K562 (cell line): Measurements from ENCODE around the gene RNU6-8. TPM values are rescaled to one million over a fixed set of nuclear protein-coding genes. Genes with fewer than 3 reads are reported as not detected.
A peak's percentile ranks its signal among the peaks of the same experiment; 100 is the strongest.

Experiments
- BHLHE40 ChIP-seq: IDR thresholded peaks from 2 replicates; pipeline ENCODE4 v1.6.1; 2011; ENCODE audit warnings: low read length, improper control_type of control experiment
- BRF1 ChIP-seq: IDR thresholded peaks from 3 replicates; pipeline ENCODE4 v1.6.1; 2011; ENCODE audit warnings: borderline replicate concordance, mild to moderate bottlenecking; ENCODE audit not compliant: insufficient read length; ENCODE audit errors: extremely low read depth
- GABPB2 ChIP-seq: fragments of 250-450 bp; sonication (Bioruptor Pico); conservative IDR thresholded peaks from 2 replicates; pipeline ENCODE4 v1.5.1; 2021; ENCODE audit warnings: mild to moderate bottlenecking
- HDAC1 ChIP-seq, 2 experiments: fragments of 450-650 bp; IDR thresholded peaks; 2 replicates each; pipeline ENCODE4 v1.6.1; 2016 to 2017; ENCODE audit warnings: inconsistent platforms in 1 of 2, mild to moderate bottlenecking in 1 of 2, moderate library complexity in 1 of 2
- L3MBTL2 ChIP-seq: fragments of 450-650 bp; IDR thresholded peaks from 2 replicates; pipeline ENCODE4 v1.6.1; 2016; ENCODE audit warnings: mild to moderate bottlenecking, moderate library complexity
- NEUROD1 ChIP-seq: fragments of 150-350 bp; IDR thresholded peaks from 2 replicates; pipeline ENCODE4 v1.6.1; 2014; ENCODE audit warnings: borderline replicate concordance, low read length, low read depth; ENCODE audit not compliant: partially characterized antibody
- NONO ChIP-seq, 2 experiments: fragments of 200-400 bp in 1 of 2; fragments of 450-650 bp in 1 of 2; formaldehyde crosslinking in 1 of 2; IDR thresholded peaks; 2 replicates each; pipeline ENCODE4 v1.6.1; 2017; ENCODE audit warnings: low read depth in 2 of 2, mild to moderate bottlenecking in 2 of 2, moderate library complexity in 2 of 2, low read length in 1 of 2
- POLR2G ChIP-seq: fragments of 200-400 bp; formaldehyde crosslinking; IDR thresholded peaks from 2 replicates; pipeline ENCODE4 v1.6.1; 2017; ENCODE audit warnings: low read depth, mild to moderate bottlenecking, antibody characterized with exemption, low read length, moderate library complexity
- TARDBP ChIP-seq: fragments of 450-650 bp; IDR thresholded peaks from 2 replicates; pipeline ENCODE4 v1.6.1; 2016
- ZKSCAN3 ChIP-seq: fragments of 250-450 bp; sonication (Bioruptor Pico); IDR thresholded peaks from 2 replicates; pipeline ENCODE4 v1.4.0; 2020
- ZNF224 ChIP-seq: sonication (generic); formaldehyde crosslinking; IDR thresholded peaks from 2 replicates; pipeline ENCODE4 v1.8.0; 2022; ENCODE audit warnings: mild to moderate bottlenecking, missing genetic modification reagents
- ZNF347 ChIP-seq: fragments of 450-650 bp; formaldehyde crosslinking; IDR thresholded peaks from 2 replicates; pipeline ENCODE4 v1.4.0; 2020; ENCODE audit warnings: low read depth, mild to moderate bottlenecking, moderate library complexity
- polyA plus RNA-seq, 8 experiments: library from polyadenylated mRNA; depleted of rRNA in 4 of 8; stranded (reverse) in 5 of 8; unstranded in 3 of 8; fragments of >200 nt; fragmentation: Nextera tagmentation in 2 of 8; fragmentation: Illumina TruSeq in 1 of 8; extraction: Ambion mirVana in 2 of 8; extraction: Trizol in 1 of 8; gene quantifications; 2 replicates each; pipeline versions ENCODE4 v1.2.1 to v1.2.3, GENCODE V29; 2011 to 2014; ENCODE audit warnings: inconsistent platforms in 1 of 8, missing spikeins in 1 of 8
- total RNA-seq, 7 experiments: library from RNA; depleted of rRNA in 6 of 7; stranded (reverse); fragments of >200 nt in 6 of 7; fragmentation: Illumina TruSeq in 2 of 7; extraction: Trizol in 2 of 7; gene quantifications; 2 replicates each; pipeline versions ENCODE4 v1.2.1 to v1.2.3, GENCODE V29; 2011 to 2021; ENCODE audit warnings: low replicate concordance in 1 of 7
- TF ChIP-seq, protein P1 (sequence below): fragments of 450-650 bp; IDR thresholded peaks from 2 replicates; pipeline ENCODE4 v1.6.1; 2016; ENCODE audit warnings: borderline replicate concordance
- TF ChIP-seq, protein P2 (sequence below): fragments of 450-650 bp; conservative IDR thresholded peaks from 2 replicates; pipeline ENCODE4 v1.6.1; 2016; ENCODE audit warnings: missing genetic modification characterization, low read depth, mild to moderate bottlenecking, control low read depth, missing compliant biosample characterization

Gene RNU6-8
- total and polyA plus RNA-seq, 9 of the 15 experiments (the other 6 are each of a cell fraction or from before 2014, with no cell fraction given) = not detected

DNA sequence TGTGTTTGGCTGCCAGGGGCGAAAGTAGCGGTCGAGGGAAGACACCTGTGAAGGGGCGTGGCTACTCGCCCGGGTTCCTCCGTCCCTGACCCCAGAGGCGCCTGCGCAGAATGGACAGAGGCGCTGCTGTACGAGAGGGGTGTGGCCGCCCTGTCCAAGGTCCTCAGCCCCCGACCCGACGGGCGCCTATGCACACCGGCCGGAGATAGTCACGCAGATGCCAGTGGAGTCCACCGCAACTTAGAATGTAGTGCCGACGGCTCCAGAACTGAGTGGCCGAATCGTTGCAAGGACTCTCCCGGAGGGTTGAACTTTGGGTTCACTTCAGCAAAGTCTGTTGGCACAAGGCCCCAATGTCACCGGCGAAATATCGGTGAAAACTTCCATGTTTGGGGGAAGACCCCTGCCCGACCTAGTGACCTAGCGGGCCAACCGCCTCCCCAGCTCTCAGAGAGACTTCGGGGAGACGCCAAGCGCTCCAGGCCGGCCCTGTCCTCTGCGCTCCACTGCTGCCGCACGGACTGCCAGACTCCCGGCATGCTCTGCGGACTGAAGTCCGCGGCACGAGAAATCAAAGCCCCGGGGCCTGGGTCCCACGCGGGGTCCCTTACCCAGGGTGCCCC, 1.8 kb downstream of the RNU6-8 start (continued):
- TF ChIP-seq, protein P1, sequence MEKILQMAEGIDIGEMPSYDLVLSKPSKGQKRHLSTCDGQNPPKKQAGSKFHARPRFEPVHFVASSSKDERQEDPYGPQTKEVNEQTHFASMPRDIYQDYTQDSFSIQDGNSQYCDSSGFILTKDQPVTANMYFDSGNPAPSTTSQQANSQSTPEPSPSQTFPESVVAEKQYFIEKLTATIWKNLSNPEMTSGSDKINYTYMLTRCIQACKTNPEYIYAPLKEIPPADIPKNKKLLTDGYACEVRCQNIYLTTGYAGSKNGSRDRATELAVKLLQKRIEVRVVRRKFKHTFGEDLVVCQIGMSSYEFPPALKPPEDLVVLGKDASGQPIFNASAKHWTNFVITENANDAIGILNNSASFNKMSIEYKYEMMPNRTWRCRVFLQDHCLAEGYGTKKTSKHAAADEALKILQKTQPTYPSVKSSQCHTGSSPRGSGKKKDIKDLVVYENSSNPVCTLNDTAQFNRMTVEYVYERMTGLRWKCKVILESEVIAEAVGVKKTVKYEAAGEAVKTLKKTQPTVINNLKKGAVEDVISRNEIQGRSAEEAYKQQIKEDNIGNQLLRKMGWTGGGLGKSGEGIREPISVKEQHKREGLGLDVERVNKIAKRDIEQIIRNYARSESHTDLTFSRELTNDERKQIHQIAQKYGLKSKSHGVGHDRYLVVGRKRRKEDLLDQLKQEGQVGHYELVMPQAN = peak; percentile 67
- TF ChIP-seq GABPB2 (CRISPR knock-in tag) = no peak
- no peak for TF ChIP-seq ZNF224 (CRISPR knock-in tag)
- no peak for TF ChIP-seq BRF1
- TF ChIP-seq, protein P2, sequence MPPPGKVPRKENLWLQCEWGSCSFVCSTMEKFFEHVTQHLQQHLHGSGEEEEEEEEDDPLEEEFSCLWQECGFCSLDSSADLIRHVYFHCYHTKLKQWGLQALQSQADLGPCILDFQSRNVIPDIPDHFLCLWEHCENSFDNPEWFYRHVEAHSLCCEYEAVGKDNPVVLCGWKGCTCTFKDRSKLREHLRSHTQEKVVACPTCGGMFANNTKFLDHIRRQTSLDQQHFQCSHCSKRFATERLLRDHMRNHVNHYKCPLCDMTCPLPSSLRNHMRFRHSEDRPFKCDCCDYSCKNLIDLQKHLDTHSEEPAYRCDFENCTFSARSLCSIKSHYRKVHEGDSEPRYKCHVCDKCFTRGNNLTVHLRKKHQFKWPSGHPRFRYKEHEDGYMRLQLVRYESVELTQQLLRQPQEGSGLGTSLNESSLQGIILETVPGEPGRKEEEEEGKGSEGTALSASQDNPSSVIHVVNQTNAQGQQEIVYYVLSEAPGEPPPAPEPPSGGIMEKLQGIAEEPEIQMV (tag) = peak; percentile 58; the same call in 1 of the 2 replicates
- TF ChIP-seq POLR2G = peak; percentile 57; the same call in 1 of the 2 replicates
- TF ChIP-seq TARDBP = peak; percentile 33; the same call in 1 of the 2 replicates
- TF ChIP-seq NONO (IDR thresholded peaks at IDR 0.05; ENCODE audit: low read depth in 2 of 2, low read length in 1 of 2) = no peak
- peak; percentile 28; the same call in 1 of the 2 replicates for TF ChIP-seq L3MBTL2
- no peak for TF ChIP-seq ZNF347 (CRISPR knock-in tag)
- TF ChIP-seq ZKSCAN3 = no peak
- TF ChIP-seq NEUROD1 = no peak
- peak; percentile 53; the same call in 1 of the 2 replicates for TF ChIP-seq BHLHE40
- TF ChIP-seq HDAC1 (IDR thresholded peaks at IDR 0.05) = 0 out of 4 replicates have a peak, but pooled peaks of 1 of the 2 experiments have one; percentile 36
